Lung (tissue), 12 donors: ENCODE data around the gene MFAP4. TPM values are rescaled to one million over a fixed set of nuclear protein-coding genes. Genes with fewer than 3 reads are reported as not detected.

Experiments
- ATAC-seq: fragments of 200-7000 bp; cut with Tn5 transposase; one replicate; pipeline ENCODE4 v1.9.1; 2020; ENCODE audit warnings: moderate number of reproducible peaks; ENCODE audit not compliant: insufficient read depth, low FRiP score
- DNase-seq, 3 donors: peaks; one replicate each; pipeline ENCODE4 v3.0.0-alpha.2; 2013 to 2017
- H3K27ac ChIP-seq, 2 donors: one replicate each; pipeline ENCODE4 v1.5.1; 2013; ENCODE audit warnings: mild to moderate bottlenecking in 2 of 2, moderate library complexity in 2 of 2, control low read depth in 1 of 2, inconsistent platforms in 1 of 2, low read depth in 1 of 2, low read length in 1 of 2
- H3K27me3 ChIP-seq, 3 donors: one replicate each; pipeline ENCODE4 v1.5.1; 2013; ENCODE audit warnings: low read length in 2 of 3; ENCODE audit not compliant: control insufficient read depth in 3 of 3, insufficient read depth in 3 of 3
- H3K36me3 ChIP-seq, 4 donors: one replicate each; pipeline ENCODE4 v1.5.1; 2013; ENCODE audit warnings: low read length in 4 of 4, mild to moderate bottlenecking in 1 of 4, moderate library complexity in 1 of 4; ENCODE audit not compliant: control insufficient read depth in 4 of 4, insufficient read depth in 4 of 4
- H3K4me1 ChIP-seq, 5 donors: one replicate each; pipeline ENCODE4 v1.5.1; 2013; ENCODE audit warnings: low read length in 5 of 5, mild to moderate bottlenecking in 2 of 5, moderate library complexity in 1 of 5; ENCODE audit not compliant: control insufficient read depth in 5 of 5, insufficient read depth in 5 of 5
- H3K4me3 ChIP-seq: one replicate; pipeline ENCODE4 v1.5.1; 2013; ENCODE audit warnings: mild to moderate bottlenecking, control low read depth, moderate library complexity
- H3K9ac ChIP-seq, 2 donors: one replicate each; pipeline ENCODE4 v1.5.1; 2013; ENCODE audit warnings: low read length in 2 of 2, control low read depth in 1 of 2; ENCODE audit not compliant: insufficient read depth in 1 of 2
- H3K9me3 ChIP-seq, 4 donors: one replicate each; pipeline ENCODE4 v1.5.1; 2013; ENCODE audit warnings: low read length in 3 of 4, mild to moderate bottlenecking in 1 of 4, moderate library complexity in 1 of 4; ENCODE audit not compliant: control insufficient read depth in 4 of 4, insufficient read depth in 3 of 4
- CTCF ChIP-seq: IDR thresholded peaks from 2 replicates; pipeline ENCODE4 v1.5.1; 2012; ENCODE audit warnings: mild to moderate bottlenecking; ENCODE audit errors: control extremely low read depth, extremely low read depth
- WGBS, 2 donors: extraction: QIAGEN DNeasy Blood & Tissue Kit; methylation state at CpG; one replicate each; pipeline ENCODE4 v1.1.7; 2013; 5-methylcytosine and 5-hydroxymethylcytosine counted together
- polyA plus RNA-seq, 2 donors: library from polyadenylated mRNA; stranded (reverse); fragments of 200-250 nt; gene quantifications; one replicate each; pipeline ENCODE4 v1.2.1, GENCODE V29; 2013
- total RNA-seq, 2 donors: library from RNA; depleted of rRNA in 1 of 2; stranded (reverse); fragments of >200 nt in 1 of 2; gene quantifications; one replicate each; pipeline ENCODE4 v1.2.1, GENCODE V29; 2014 to 2021
- donor health status: control.
- donor health status: control.
- donor health status: Bipolar disorder and iron deficiency.
- donor health status: healthy.
- donor health status: DM: yes; HTN: yes; CAD: no.

Gene MFAP4
- total and polyA plus RNA-seq, 4 donors: 45.7 to 156 (median 92.2) TPM

- no peak overlapping the region for H3K4me3 ChIP-seq
- peak overlapping the region in 1 of 2 donors; percentile 32 for H3K27ac ChIP-seq
- no peak overlapping the region for H3K9ac ChIP-seq
- DNase-seq (no peak), ATAC-seq (no peak)
- H3K9me3 ChIP-seq: no peaks in the 10 kb centered on the region
- no peaks in the 10 kb centered on the region for H3K36me3 ChIP-seq
- no peak for TF ChIP-seq CTCF
- H3K4me1 ChIP-seq: peaks cover 0 to 20% (median 4%) of the 10 kb centered on the region in 5 donors
- no peaks in the 10 kb centered on the region for H3K27me3 ChIP-seq
- 88 to 91% methylated on average over 16 of the region's 16 CpGs for WGBS, 2 donors
These were observed 17.7 kb downstream of the MFAP4 start for GRCh38 chr17:19369107-19369778.

GRCh38 chr17:19368229-19368628, 18.8 kb downstream of the MFAP4 start:
- Histone ChIP-seq H3K9ac (no peak overlapping the region), H3K36me3 (no peaks in the 10 kb centered on the region), H3K27me3 (no peaks in the 10 kb centered on the region), H3K4me3 (no peak overlapping the region), H3K27ac (no peak overlapping the region), H3K9me3 (no peaks in the 10 kb centered on the region), H3K4me1 (peaks cover 0 to 28% (median 12%) of the 10 kb centered on the region in 5 donors)
- TF ChIP-seq CTCF: no peak
- WGBS, 2 donors: 85 to 92% methylated on average over 4 of the region's 4 CpGs
- DNase-seq (no peak), ATAC-seq (no peak)

GRCh38 chr17:19366637-19366972, 20.4 kb downstream of the MFAP4 start:
- Histone ChIP-seq H3K27me3 (no peaks in the 10 kb centered on the region), H3K36me3 (no peaks in the 10 kb centered on the region), H3K27ac (no peak overlapping the region), H3K4me3 (no peak overlapping the region), H3K9me3 (no peaks in the 10 kb centered on the region), H3K4me1 (peaks cover 0 to 30% (median 12%) of the 10 kb centered on the region in 5 donors), H3K9ac (no peak overlapping the region)
- DNase-seq (no peak), ATAC-seq (no peak)
- WGBS, 2 donors: 87 to 93% methylated on average over 5 of the region's 5 CpGs
- no peak for TF ChIP-seq CTCF
